ENCODE measurements around the gene GNG12.

The GNG12 gene

GRCh38 chr1:67790201-67790692 lies 43.0 kb downstream of the GNG12 start:
- Histone ChIP-seq H3K27ac (peak overlapping the region in 1 of 2 donors; percentile 77), H3K4me3 (no peak overlapping the region)
- TF ChIP-seq CTCF (IDR thresholded peaks at IDR 0.05): no peak
- no peak for DNase-seq (ENCODE audit: low spot score)

GRCh38 chr1:67789551-67789950 lies 43.7 kb downstream of the GNG12 start:
- H3K27ac ChIP-seq: no peak overlapping the region
- DNase-seq (ENCODE audit: low spot score): no peak
- no peak overlapping the region for H3K4me3 ChIP-seq
- no peak for TF ChIP-seq CTCF (IDR thresholded peaks at IDR 0.05)

- no peak overlapping the region for H3K4me3 ChIP-seq
- no peak for TF ChIP-seq CTCF (IDR thresholded peaks at IDR 0.05)
- peak overlapping the region in 1 of 2 donors; percentile 23 for H3K27ac ChIP-seq
- DNase-seq (ENCODE audit: low spot score): no peak
Measured at GRCh38 chr1:67788904-67789303, 44.4 kb downstream of the GNG12 start.

GRCh38 chr1:67788238-67788790 lies 45.0 kb downstream of the GNG12 start:
- peak overlapping the region in 1 of 2 donors; percentile 39 for H3K27ac ChIP-seq
- no peak overlapping the region for H3K4me3 ChIP-seq

GRCh38 chr1:67787746-67788145 lies 45.5 kb downstream of the GNG12 start:
- no peak for DNase-seq (ENCODE audit: low spot score)
- H3K4me3 ChIP-seq: no peak overlapping the region
- H3K27ac ChIP-seq: peak overlapping the region in 1 of 2 donors; percentile 39
- TF ChIP-seq CTCF (IDR thresholded peaks at IDR 0.05): no peak

More at GRCh38 chr1:67788238-67788790, 45.0 kb downstream of the GNG12 start:
- DNase-seq (ENCODE audit: low spot score): no peak
- no peak for TF ChIP-seq CTCF (IDR thresholded peaks at IDR 0.05)

GRCh38 chr1:67785847-67786753 lies 47.2 kb downstream of the GNG12 start:
- no peak for DNase-seq (ENCODE audit: low spot score)
- peak overlapping the region in 1 of 2 donors; percentile 56 for H3K27ac ChIP-seq
- H3K4me3 ChIP-seq: no peak overlapping the region
- TF ChIP-seq CTCF (IDR thresholded peaks at IDR 0.05): no peak
